AG04450 (cell line): ENCODE measurements around the gene GSK3A. TPM values are rescaled to one million over a fixed set of nuclear protein-coding genes. Genes with fewer than 3 reads are reported as not detected.

Source experiments
- CTCF ChIA-PET: fragments of 300-600, 350-600 bp; formaldehyde crosslinking; extraction: SDS; loops from one replicate; lab custom pipeline; 2022; ENCODE audit warnings: antibody characterized with exemption, inconsistent platforms; lab: Charles Lee
- POLR2A ChIA-PET: fragments of 350-600 bp; formaldehyde crosslinking; extraction: SDS; loops from one replicate; lab custom pipeline; 2021; ENCODE audit warnings: antibody characterized with exemption, inconsistent platforms; lab: Yijun Ruan, JAX
- DNase-seq: peaks from one replicate; pipeline ENCODE4 v3.0.0-alpha.2; 2011; ENCODE audit warnings: low read depth, low spot score
- H3K27ac ChIP-seq: one replicate; pipeline ENCODE4 v1.5.1; 2012; ENCODE audit warnings: low read depth, low read length, control low read depth
- H3K27me3 ChIP-seq: one replicate; pipeline ENCODE4 v1.6.0; 2012; ENCODE audit warnings: low read length; ENCODE audit not compliant: control insufficient read depth, insufficient read depth
- H3K4me3 ChIP-seq: 2 replicates; pipeline ENCODE4 v1.5.1; 2011; ENCODE audit warnings: mild to moderate bottlenecking, low read depth, low read length, control low read depth
- H3K9me3 ChIP-seq: 2 replicates; pipeline ENCODE4 v1.5.1; 2012; ENCODE audit warnings: low read length; ENCODE audit not compliant: control insufficient read depth, insufficient read depth
- polyA plus RNA-seq: library from polyadenylated mRNA; depleted of rRNA; stranded (reverse); fragments of >200 nt; gene quantifications from 2 replicates; pipeline ENCODE4 v1.2.3, GENCODE V29; 2011
- TF ChIP-seq, protein P1 (sequence below): IDR thresholded peaks from 2 replicates; pipeline ENCODE4 v1.5.1; 2011; ENCODE audit warnings: low read depth, low read length, control low read depth, inconsistent platforms

GSK3A gene
- polyA plus RNA-seq, 1 experiment = 20.1 TPM

DNA sequence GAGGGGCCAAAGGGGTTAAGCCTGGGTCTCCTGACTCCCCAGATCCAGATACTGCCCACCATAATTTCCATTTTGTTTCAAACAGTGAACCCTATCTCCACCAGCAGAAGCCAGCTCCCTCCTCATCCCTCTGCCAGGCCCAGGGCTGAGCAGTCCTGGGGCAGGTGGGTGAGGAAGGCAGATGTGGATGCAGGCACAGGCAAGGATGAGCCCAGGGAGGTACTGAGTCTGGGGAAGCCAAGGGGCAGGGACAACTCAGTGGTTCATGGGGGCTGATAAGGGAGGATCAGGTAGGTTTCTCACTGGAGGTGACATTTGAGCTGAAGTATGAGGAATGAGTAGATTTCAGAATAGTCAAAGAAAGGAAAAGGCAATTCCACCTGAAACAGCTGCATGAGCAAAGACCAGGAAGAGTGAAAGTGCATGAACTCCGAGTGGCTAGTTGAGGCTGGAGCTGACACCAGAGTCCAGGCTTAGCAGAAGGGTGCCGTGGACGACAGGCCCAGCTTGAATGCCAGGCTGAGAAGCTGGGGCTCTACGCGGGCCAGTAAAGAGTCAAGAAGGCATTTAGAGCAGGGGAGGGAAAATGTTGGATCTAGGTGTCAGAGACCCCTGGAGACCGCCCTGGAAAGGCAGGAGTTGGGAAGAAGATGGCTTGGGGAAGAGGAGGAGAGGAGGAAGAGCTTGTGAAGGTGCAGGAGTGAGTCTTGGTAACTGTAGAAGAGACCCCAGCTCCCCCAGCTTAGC, 36.9 kb upstream of the GSK3A start:
- ChIA-PET POLR2A (interaction anchor here (0.6 to 1.3 kb wide), 9 partner anchors 9 to 37 kb away, joined by 3 to 11 read pairs (median 6); partner anchors contain the start of gene GSK3A), CTCF (interaction anchor here (0.5 to 5.1 kb wide), 23 partner anchors 8 to 176 kb away, joined by 3 to 118 read pairs (median 4); partner anchors contain the start of genes ERF, GSK3A and POU2F2)
- no peak for DNase-seq
- TF ChIP-seq, protein P1, sequence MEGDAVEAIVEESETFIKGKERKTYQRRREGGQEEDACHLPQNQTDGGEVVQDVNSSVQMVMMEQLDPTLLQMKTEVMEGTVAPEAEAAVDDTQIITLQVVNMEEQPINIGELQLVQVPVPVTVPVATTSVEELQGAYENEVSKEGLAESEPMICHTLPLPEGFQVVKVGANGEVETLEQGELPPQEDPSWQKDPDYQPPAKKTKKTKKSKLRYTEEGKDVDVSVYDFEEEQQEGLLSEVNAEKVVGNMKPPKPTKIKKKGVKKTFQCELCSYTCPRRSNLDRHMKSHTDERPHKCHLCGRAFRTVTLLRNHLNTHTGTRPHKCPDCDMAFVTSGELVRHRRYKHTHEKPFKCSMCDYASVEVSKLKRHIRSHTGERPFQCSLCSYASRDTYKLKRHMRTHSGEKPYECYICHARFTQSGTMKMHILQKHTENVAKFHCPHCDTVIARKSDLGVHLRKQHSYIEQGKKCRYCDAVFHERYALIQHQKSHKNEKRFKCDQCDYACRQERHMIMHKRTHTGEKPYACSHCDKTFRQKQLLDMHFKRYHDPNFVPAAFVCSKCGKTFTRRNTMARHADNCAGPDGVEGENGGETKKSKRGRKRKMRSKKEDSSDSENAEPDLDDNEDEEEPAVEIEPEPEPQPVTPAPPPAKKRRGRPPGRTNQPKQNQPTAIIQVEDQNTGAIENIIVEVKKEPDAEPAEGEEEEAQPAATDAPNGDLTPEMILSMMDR = no peak
- Histone ChIP-seq H3K27me3 (no peaks in the 10 kb centered on the region), H3K4me3 (peak overlapping the region; percentile 75), H3K27ac (no peak overlapping the region), H3K9me3 (no peaks in the 10 kb centered on the region; the same call in 1 of the 2 replicates)

DNA sequence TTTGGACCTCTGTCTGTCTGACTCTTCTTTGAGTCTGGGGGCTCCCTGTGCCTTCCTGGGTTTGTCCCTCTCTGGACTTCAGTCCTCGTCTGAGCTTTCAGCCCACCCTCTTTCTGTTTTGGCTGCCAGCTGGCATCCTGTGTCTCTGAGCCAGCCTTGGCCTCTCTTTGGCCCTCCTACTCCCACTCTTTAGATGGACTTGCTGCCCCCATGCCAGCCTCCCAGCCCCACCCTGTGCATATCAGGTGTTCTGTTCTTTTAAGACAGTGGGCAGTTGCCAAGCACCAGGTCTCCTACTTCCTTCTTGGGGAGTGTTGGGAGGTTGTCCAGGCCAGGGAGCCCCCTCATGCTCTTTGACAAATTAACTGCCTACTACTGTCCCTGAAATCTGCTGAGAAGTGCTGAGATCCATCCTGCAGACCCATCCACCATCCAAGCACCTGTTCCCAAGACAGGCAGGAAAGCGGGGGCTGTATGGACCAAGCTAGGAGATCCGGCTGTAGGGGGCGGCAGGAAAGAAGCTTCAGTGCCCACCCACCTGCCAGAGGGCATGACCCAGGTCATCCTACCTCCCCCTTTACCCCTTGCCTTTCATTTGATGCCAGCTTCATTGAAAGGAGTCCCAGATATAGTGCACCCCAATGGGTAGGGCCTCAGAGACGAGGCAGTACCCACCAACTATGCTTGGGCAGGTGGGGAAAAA, 36.2 kb upstream of the GSK3A start:
- H3K4me3 ChIP-seq = no peak overlapping the region
- TF ChIP-seq, protein P1 = no peak
- DNase-seq = no peak
- H3K27me3 ChIP-seq = no peaks in the 10 kb centered on the region
- CTCF ChIA-PET = interaction anchor here (0.5 to 5.1 kb wide), 13 partner anchors 8 to 175 kb away, joined by 3 to 118 read pairs (median 5); partner anchors contain the start of gene GSK3A
- H3K27ac ChIP-seq = peak overlapping the region; percentile 21
- no peaks in the 10 kb centered on the region; the same call in 1 of the 2 replicates for H3K9me3 ChIP-seq
- POLR2A ChIA-PET = interaction anchor here (0.9 to 1.3 kb wide), 2 partner anchors 28 to 32 kb away, joined by 3 to 8 read pairs; no protein-coding TSS in a partner anchor

DNA sequence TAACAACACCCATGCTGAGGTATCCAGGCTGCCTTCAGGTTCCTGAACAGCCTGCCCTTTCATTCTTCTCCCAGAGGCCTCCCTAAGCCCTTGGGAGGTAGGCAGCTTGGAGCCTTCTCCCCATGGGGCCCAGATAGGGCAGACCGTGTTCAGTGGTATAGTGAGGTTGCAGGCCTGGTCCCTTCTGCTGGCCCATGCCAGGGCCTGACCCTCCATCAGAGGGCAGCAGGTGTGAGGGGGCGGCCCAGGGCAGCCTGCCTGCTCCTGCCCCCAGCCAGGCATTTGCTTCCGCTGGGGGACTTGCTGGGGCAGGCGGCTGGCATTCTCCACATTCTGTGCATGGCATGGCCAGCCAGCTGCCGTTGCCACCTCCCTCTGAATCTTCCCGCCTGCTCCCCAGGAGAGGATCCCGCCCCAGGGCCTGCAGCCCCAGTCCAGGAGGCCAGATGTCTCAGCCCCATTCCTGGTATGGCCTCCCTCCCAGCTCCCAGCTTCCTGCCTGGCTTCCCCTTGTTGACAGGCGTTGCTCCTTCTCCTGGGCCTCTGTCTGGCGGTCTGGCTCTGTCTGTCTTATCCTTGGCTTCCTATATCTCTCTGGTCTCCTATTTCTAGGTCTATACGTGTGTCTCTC, 35.5 kb upstream of the GSK3A start:
- TF ChIP-seq, protein P1 = no peak
- DNase-seq = no peak
- ChIA-PET CTCF (interaction anchor here (1.6 to 5.1 kb wide), 4 partner anchors 18 to 170 kb away, joined by 4 to 118 read pairs (median 8); partner anchors contain the start of gene GSK3A), POLR2A (interaction anchor here (0.9 kb wide), 1 partner anchor 31 kb away, joined by 3 read pairs; no protein-coding TSS in a partner anchor)
- no peaks in the 10 kb centered on the region; the same call in 1 of the 2 replicates for H3K9me3 ChIP-seq
- peak overlapping the region; percentile 52 for H3K27ac ChIP-seq
- H3K27me3 ChIP-seq = no peaks in the 10 kb centered on the region
- no peak overlapping the region for H3K4me3 ChIP-seq

DNA sequence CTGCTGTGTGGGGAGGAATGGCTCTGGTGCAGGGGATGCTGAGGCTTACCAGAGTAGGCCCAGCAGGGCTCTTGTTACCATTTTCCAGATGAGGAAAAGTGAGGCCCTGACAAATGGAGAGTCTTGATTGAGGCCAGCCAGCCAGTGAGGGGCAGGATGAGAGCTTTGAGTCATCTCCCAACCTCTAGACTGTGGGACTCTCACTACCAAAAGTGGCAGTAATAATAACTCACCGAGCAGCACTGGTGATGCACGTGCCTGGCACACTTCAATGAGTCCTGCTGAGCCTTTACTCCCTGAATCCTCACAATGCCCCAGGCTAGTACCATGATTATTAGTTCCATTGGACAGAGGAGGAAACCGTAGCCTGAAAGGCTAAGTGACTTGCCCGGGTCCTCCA, 34.4 kb upstream of the GSK3A start:
- ChIA-PET CTCF (interaction anchor here (5.1 kb wide), 1 partner anchor 32 kb away, joined by 118 read pairs; the partner anchor contains the start of gene GSK3A), POLR2A (no interaction called here)
- no peak overlapping the region for H3K4me3 ChIP-seq
- H3K27ac ChIP-seq = no peak overlapping the region
- TF ChIP-seq, protein P1 = no peak
- no peaks in the 10 kb centered on the region; the same call in 1 of the 2 replicates for H3K9me3 ChIP-seq
- no peak for DNase-seq
- H3K27me3 ChIP-seq = no peaks in the 10 kb centered on the region
